ENCODE measurements around the gene TCP11L1. TPM values are rescaled to one million over a fixed set of nuclear protein-coding genes. Genes with fewer than 3 reads are reported as not detected.

Gene TCP11L1
- total and polyA plus RNA-seq, 9 of the 15 experiments (the other 6 are each of a cell fraction or from before 2014, with no cell fraction given): 1.6 to 15.3 (median 5.4) TPM

DNA sequence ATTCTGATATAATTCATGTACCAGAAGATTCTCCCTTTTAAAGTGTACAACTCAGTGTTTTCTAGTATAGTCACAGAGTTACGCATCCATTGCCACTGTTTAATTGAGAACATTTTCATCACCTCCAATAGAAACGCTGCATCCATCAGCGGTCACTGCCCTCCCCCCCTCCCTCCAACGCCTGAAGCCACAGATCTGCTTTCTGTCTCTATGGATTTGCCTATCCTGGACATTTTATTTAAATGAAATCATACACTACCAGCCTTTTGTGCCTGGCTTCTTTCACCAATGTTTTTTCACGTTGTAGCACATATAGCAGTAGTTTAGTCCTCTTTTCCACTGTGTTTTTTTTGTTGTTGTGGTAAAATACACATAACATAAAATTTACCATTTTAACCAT is 22.8 kb downstream of the TCP11L1 start:
- Histone ChIP-seq H3K27me3 (ENCODE audit: control insufficient read depth in 2 of 2, insufficient read depth in 2 of 2, low read length in 2 of 2) (no peaks in the 10 kb centered on the region), H4K20me1 (replicated peaks; ENCODE audit: control insufficient read depth, insufficient read depth, low read length) (no peaks in the 10 kb centered on the region; the same call in 1 of the 2 replicates), H2AFZ (ENCODE audit: low read depth, low read length) (no peak overlapping the region), H3K9me3 (replicated peaks; ENCODE audit: control insufficient read depth, insufficient read depth, low read depth, low read length) (no peaks in the 10 kb centered on the region), H3K27ac (ENCODE audit: extremely low read depth, low read depth, low read length) (no peak overlapping the region), H3K79me2 (ENCODE audit: control insufficient read depth, insufficient read depth, low read length) (no peaks in the 10 kb centered on the region), H3K36me3 (ENCODE audit: control insufficient read depth, insufficient read depth, low read length) (peaks cover 9% of the 10 kb centered on the region; the same call in 2 of the 3 replicates), H3K9ac (ENCODE audit: insufficient read depth in 1 of 2, low read depth in 2 of 2, low read length in 2 of 2) (no peak overlapping the region), H3K4me1 (replicated peaks in 1 of 2; ENCODE audit: control insufficient read depth in 2 of 2, insufficient read depth in 2 of 2, low read length in 2 of 2) (no peaks in the 10 kb centered on the region; a peak in 1 of 5 replicates), H3K4me2 (ENCODE audit: insufficient read depth, low read length) (no peak overlapping the region), H3K4me3 (no peak overlapping the region), H3K9me1 (ENCODE audit: control insufficient read depth, insufficient read depth, low read length) (peaks cover 4% of the 10 kb centered on the region)
- in situ Hi-C loops (cut with MboI) (loop anchor here (5.0 kb wide), 1 partner anchor 105 kb away; no protein-coding TSS in a partner anchor), intact Hi-C loops (cut with micrococcal nuclease) (loop anchor here (5.0 kb wide), 1 partner anchor 180 kb away; no protein-coding TSS in a partner anchor)
- ChIA-PET CTCF (ENCODE audit: low intra/inter-chr PET ratio) (no interaction called here), POLR2A (interaction anchor here (0.7 to 2.1 kb wide), 5 partner anchors 10 to 634 kb away, joined by 3 to 6 read pairs (median 3); partner anchors contain the start of genes QSER1 and TCP11L1)
- BruUV-seq (replicated peaks): no TSS peak
- ATAC-seq (no peak), DNase-seq (ENCODE audit: extremely low read depth in 1 of 4, low spot score in 3 of 4) (no peak), FAIRE-seq (no peak)
- 42% methylated on average over 3 of the region's 5 CpGs for WGBS (ENCODE audit: insufficient coverage, low coverage, missing lambda C conversion rate)
- TF ChIP-seq, protein P1, sequence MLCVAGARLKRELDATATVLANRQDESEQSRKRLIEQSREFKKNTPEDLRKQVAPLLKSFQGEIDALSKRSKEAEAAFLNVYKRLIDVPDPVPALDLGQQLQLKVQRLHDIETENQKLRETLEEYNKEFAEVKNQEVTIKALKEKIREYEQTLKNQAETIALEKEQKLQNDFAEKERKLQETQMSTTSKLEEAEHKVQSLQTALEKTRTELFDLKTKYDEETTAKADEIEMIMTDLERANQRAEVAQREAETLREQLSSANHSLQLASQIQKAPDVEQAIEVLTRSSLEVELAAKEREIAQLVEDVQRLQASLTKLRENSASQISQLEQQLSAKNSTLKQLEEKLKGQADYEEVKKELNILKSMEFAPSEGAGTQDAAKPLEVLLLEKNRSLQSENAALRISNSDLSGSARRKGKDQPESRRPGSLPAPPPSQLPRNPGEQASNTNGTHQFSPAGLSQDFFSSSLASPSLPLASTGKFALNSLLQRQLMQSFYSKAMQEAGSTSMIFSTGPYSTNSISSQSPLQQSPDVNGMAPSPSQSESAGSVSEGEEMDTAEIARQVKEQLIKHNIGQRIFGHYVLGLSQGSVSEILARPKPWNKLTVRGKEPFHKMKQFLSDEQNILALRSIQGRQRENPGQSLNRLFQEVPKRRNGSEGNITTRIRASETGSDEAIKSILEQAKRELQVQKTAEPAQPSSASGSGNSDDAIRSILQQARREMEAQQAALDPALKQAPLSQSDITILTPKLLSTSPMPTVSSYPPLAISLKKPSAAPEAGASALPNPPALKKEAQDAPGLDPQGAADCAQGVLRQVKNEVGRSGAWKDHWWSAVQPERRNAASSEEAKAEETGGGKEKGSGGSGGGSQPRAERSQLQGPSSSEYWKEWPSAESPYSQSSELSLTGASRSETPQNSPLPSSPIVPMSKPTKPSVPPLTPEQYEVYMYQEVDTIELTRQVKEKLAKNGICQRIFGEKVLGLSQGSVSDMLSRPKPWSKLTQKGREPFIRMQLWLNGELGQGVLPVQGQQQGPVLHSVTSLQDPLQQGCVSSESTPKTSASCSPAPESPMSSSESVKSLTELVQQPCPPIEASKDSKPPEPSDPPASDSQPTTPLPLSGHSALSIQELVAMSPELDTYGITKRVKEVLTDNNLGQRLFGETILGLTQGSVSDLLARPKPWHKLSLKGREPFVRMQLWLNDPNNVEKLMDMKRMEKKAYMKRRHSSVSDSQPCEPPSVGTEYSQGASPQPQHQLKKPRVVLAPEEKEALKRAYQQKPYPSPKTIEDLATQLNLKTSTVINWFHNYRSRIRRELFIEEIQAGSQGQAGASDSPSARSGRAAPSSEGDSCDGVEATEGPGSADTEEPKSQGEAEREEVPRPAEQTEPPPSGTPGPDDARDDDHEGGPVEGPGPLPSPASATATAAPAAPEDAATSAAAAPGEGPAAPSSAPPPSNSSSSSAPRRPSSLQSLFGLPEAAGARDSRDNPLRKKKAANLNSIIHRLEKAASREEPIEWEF (CRISPR knock-in tag; IDR thresholded peaks at IDR 0.05): no peak
- TF ChIP-seq ZNF12 (CRISPR knock-in tag; IDR thresholded peaks at IDR 0.05) (no peak), ZNF778 (CRISPR knock-in tag; IDR thresholded peaks at IDR 0.05) (no peak), NUFIP1 (IDR thresholded peaks at IDR 0.05; ENCODE audit: partially characterized antibody) (no peak), FIP1L1 (IDR thresholded peaks at IDR 0.05; ENCODE audit: low read depth, low read length, poor library complexity, severe bottlenecking) (no peak), RBM14 (IDR thresholded peaks at IDR 0.05; ENCODE audit: borderline replicate concordance, insufficient read depth, low read depth, low read length) (no peak), TAF15 (IDR thresholded peaks at IDR 0.05; ENCODE audit: low read depth, low read length) (no peak), KDM2B (CRISPR knock-in tag; IDR thresholded peaks at IDR 0.05) (no peak), FOXM1 (IDR thresholded peaks at IDR 0.05; ENCODE audit: low read depth) (no peak), FOXM1 (CRISPR knock-in tag; IDR thresholded peaks at IDR 0.05; ENCODE audit: low read depth) (no peak), MCM2 (IDR thresholded peaks at IDR 0.05; ENCODE audit: low read depth) (no peak)
- TF ChIP-seq, protein P2, sequence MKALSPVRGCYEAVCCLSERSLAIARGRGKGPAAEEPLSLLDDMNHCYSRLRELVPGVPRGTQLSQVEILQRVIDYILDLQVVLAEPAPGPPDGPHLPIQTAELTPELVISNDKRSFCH (CRISPR knock-in tag; IDR thresholded peaks at IDR 0.05): no peak
- TF ChIP-seq, protein P2 (tag; IDR thresholded peaks at IDR 0.05): no peak
- TF ChIP-seq, protein P3, sequence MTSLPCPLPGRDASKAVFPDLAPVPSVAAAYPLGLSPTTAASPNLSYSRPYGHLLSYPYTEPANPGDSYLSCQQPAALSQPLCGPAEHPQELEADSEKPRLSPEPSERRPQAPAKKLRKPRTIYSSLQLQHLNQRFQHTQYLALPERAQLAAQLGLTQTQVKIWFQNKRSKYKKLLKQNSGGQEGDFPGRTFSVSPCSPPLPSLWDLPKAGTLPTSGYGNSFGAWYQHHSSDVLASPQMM (CRISPR knock-in tag; IDR thresholded peaks at IDR 0.05): no peak
- TF ChIP-seq, protein P4, sequence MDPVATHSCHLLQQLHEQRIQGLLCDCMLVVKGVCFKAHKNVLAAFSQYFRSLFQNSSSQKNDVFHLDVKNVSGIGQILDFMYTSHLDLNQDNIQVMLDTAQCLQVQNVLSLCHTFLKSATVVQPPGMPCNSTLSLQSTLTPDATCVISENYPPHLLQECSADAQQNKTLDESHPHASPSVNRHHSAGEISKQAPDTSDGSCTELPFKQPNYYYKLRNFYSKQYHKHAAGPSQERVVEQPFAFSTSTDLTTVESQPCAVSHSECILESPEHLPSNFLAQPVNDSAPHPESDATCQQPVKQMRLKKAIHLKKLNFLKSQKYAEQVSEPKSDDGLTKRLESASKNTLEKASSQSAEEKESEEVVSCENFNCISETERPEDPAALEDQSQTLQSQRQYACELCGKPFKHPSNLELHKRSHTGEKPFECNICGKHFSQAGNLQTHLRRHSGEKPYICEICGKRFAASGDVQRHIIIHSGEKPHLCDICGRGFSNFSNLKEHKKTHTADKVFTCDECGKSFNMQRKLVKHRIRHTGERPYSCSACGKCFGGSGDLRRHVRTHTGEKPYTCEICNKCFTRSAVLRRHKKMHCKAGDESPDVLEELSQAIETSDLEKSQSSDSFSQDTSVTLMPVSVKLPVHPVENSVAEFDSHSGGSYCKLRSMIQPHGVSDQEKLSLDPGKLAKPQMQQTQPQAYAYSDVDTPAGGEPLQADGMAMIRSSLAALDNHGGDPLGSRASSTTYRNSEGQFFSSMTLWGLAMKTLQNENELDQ (CRISPR knock-in tag; IDR thresholded peaks at IDR 0.05; ENCODE audit: borderline replicate concordance): no peak
